Lower leg skin (tissue), 4 donors: ENCODE data around the gene WASF3. TPM values are rescaled to one million over a fixed set of nuclear protein-coding genes. Genes with fewer than 3 reads are reported as not detected.

ENCODE experiments used
- DNase-seq, 2 donors: peaks; one replicate each; pipeline ENCODE4 v3.0.0-alpha.2; 2019; ENCODE audit warnings: low spot score in 2 of 2
- H3K4me3 ChIP-seq: fragments of 200-600 bp; sonication (generic); 2 replicates; pipeline ENCODE4 v1.5.1; 2017; ENCODE audit warnings: mild to moderate bottlenecking, low read depth; ENCODE audit not compliant: poor library complexity, severe bottlenecking
- CTCF ChIP-seq, 3 donors: fragments of 450-650 bp; IDR thresholded peaks; one replicate each; pipeline ENCODE4 v1.5.1; 2016; ENCODE audit warnings: antibody characterized with exemption in 3 of 3, mild to moderate bottlenecking in 3 of 3, moderate library complexity in 2 of 3
- POLR2A ChIP-seq, 2 donors: fragments of 450-650 bp; IDR thresholded peaks; one replicate each; pipeline ENCODE4 v1.6.1; 2016 to 2017; ENCODE audit warnings: antibody characterized with exemption in 2 of 2, mild to moderate bottlenecking in 1 of 2, moderate library complexity in 1 of 2
- WGBS, 2 donors: methylation state at CpG; one replicate each; pipeline ENCODE4 v1.1.5; 2018; 5-methylcytosine and 5-hydroxymethylcytosine counted together
- intact Hi-C: fragments of 100-400 bp; cut with DNase I; formaldehyde crosslinking; loops from one replicate; pipeline ENCODE4 v1.15.0; 2023; ENCODE audit warnings: low total_unique reads
- total RNA-seq, 4 donors: library from RNA; depleted of rRNA; stranded (reverse); fragments of >200 nt; gene quantifications; one replicate each; pipeline ENCODE4 v1.1.0, GENCODE V29; 2016

WASF3 gene
- total RNA-seq, 4 donors from 2014 or later: 3.4 to 12.8 (median 6.7) TPM

DNA sequence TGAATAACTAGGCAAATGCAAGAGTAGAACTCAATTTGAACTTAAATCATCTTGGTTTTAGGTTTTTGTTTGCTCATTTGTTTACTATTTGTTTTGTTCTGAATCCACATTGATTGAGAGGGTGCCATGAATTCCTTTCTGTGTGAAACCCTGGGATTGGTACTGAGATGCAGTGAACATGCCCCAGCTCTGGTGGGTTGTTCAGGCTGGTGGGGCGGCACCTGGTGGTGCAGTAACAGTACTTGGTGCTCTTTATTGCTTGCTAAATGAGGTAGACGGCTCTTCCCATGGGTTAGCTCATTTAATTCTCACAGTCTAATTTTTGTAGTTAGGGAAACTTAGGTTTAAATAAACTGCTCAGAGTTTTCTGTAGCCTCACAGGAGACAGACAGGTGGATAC, 48.4 kb downstream of the WASF3 start:
- intact Hi-C loops: no loop called here
- DNase-seq: no peak
- WGBS, 2 donors: 75 to 90% methylated on average over 2 of the region's 2 CpGs
- H3K4me3 ChIP-seq: no peak overlapping the region
- TF ChIP-seq CTCF (IDR thresholded peaks at IDR 0.05) (no peak), POLR2A (IDR thresholded peaks at IDR 0.05) (no peak)

GRCh38 chr13:26606631-26607030, 49.1 kb downstream of the WASF3 start:
- intact Hi-C loops: no loop called here
- DNase-seq: no peak
- H3K4me3 ChIP-seq: no peak overlapping the region
- WGBS, 2 donors: 65 to 72% methylated on average over 4 of the region's 4 CpGs
- TF ChIP-seq POLR2A (IDR thresholded peaks at IDR 0.05) (no peak), CTCF (IDR thresholded peaks at IDR 0.05) (no peak)

- H3K4me3 ChIP-seq: no peak overlapping the region
- 81 to 86% methylated on average over 5 of the region's 5 CpGs for WGBS, 2 donors
- intact Hi-C loops: no loop called here
- TF ChIP-seq CTCF (IDR thresholded peaks at IDR 0.05): no peak
- no peak for TF ChIP-seq POLR2A (IDR thresholded peaks at IDR 0.05)
- DNase-seq: no peak
Observed at GRCh38 chr13:26614721-26615120, 57.2 kb downstream of the WASF3 start.

DNA sequence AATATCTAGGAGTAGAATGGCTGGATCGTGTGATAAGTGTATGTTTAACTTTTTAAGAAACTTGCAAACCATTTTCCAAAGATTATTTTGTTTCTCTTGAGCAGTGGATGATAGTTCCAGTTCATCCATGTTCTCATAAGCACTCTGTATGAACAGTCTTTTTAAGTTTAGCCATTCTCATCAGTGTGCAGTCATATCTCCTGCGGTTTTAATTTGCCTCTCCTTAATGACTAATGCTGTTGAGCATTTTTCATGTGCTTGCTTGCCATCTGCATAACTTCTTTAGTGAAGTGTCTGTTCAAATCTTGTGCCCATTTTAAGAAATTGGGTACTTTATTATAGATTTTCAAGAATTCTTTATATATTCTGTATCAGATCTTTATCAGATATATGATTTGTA, 58.6 kb downstream of the WASF3 start:
- no peak for DNase-seq
- 55 to 65% methylated on average over 2 of the region's 2 CpGs for WGBS, 2 donors
- intact Hi-C loops: no loop called here
- H3K4me3 ChIP-seq: no peak overlapping the region
- TF ChIP-seq POLR2A (IDR thresholded peaks at IDR 0.05) (no peak), CTCF (IDR thresholded peaks at IDR 0.05) (no peak)

DNA sequence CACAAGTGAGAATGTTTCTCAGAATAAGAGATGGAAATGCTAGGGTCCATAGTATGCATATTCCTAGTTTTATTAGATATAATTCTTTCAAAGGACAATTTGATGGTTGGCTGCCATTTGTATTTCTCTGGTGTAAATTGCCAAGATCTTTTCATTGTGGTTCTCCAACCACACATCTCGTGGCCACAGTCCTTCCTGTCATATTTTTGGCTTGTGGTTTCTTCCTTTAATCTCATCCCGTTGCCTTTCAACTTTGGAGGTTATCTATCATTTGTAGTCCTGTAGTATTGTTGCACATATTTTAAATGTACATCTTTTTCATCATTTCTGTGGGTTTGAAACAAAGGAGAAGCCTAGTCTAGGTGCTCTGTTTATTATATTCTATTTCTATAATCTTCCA, 61.2 kb downstream of the WASF3 start:
- intact Hi-C loops: no loop called here
- no peak overlapping the region for H3K4me3 ChIP-seq
- no peak for DNase-seq
- TF ChIP-seq CTCF (IDR thresholded peaks at IDR 0.05) (no peak), POLR2A (IDR thresholded peaks at IDR 0.05) (no peak)
- WGBS, 2 donors: 70 to 71% methylated on average over 2 of the region's 2 CpGs

GRCh38 chr13:26619358-26619757, 61.9 kb downstream of the WASF3 start:
- TF ChIP-seq CTCF (IDR thresholded peaks at IDR 0.05) (no peak), POLR2A (IDR thresholded peaks at IDR 0.05) (no peak)
- intact Hi-C loops: no loop called here
- DNase-seq: no peak
- 67 to 74% methylated on average over 2 of the region's 2 CpGs for WGBS, 2 donors
- no peak overlapping the region for H3K4me3 ChIP-seq
